Dermis microvascular lymphatic vessel endothelial cell (primary cell): ENCODE results near the gene BCLAF1. TPM values are rescaled to one million over a fixed set of nuclear protein-coding genes. Genes with fewer than 3 reads are reported as not detected.
A peak's percentile ranks its signal among the peaks of the same experiment; 100 is the strongest.

Experiments used
- DNase-seq, 2 donors: peaks; one replicate each; pipeline versions ENCODE4 v3.0.0 to v3.0.0-alpha.2; 2010; ENCODE audit warnings: low read depth in 2 of 2
- total RNA-seq: library from RNA; depleted of rRNA; stranded (reverse); fragments of >200 nt; gene quantifications from 2 replicates; pipeline ENCODE4 v1.2.1, GENCODE V29; 2014

Gene BCLAF1
- total RNA-seq, result 67.3 and 71.1 TPM in 2 replicates

GRCh38 chr6:136289579-136290409 lies at the start of gene BCLAF1:
TSS of gene BCLAF1 (minus strand) at chr6:136289846. CDS start at chr6:136279866, 9,980 bp downstream.
- DNase-seq, result peak; percentile 98 to 99

GRCh38 chr6:136338486-136338885 lies 48.8 kb upstream of the BCLAF1 start:
- DNase-seq, result no peak

GRCh38 chr6:136337606-136338005 lies 48.0 kb upstream of the BCLAF1 start:
- no peak for DNase-seq

GRCh38 chr6:136337121-136337520 lies 47.5 kb upstream of the BCLAF1 start:
- no peak for DNase-seq

- DNase-seq, result no peak
These were observed 46.2 kb upstream of the BCLAF1 start for GRCh38 chr6:136335736-136336363.

- no peak for DNase-seq
These were observed 45.2 kb upstream of the BCLAF1 start for GRCh38 chr6:136334853-136335252.

GRCh38 chr6:136334465-136334846 lies 44.8 kb upstream of the BCLAF1 start:
- no peak for DNase-seq

GRCh38 chr6:136333824-136334464 lies 44.3 kb upstream of the BCLAF1 start:
- no peak for DNase-seq

- DNase-seq, result no peak
These were observed 41.8 kb upstream of the BCLAF1 start for GRCh38 chr6:136331461-136331860.

- DNase-seq, result no peak
These were observed 41.0 kb upstream of the BCLAF1 start for GRCh38 chr6:136330634-136331033.

- DNase-seq, result peak; percentile 7 to 16
These were observed 36.5 kb upstream of the BCLAF1 start for GRCh38 chr6:136326038-136326553.

- DNase-seq, result no peak
These were observed 35.2 kb upstream of the BCLAF1 start for GRCh38 chr6:136324686-136325380.

- no peak for DNase-seq
These were observed 33.9 kb upstream of the BCLAF1 start for GRCh38 chr6:136323431-136324112.

GRCh38 chr6:136319732-136320131 lies 30.1 kb upstream of the BCLAF1 start:
- no peak for DNase-seq

GRCh38 chr6:136318676-136319075 lies 29.0 kb upstream of the BCLAF1 start:
- DNase-seq, result no peak

- DNase-seq, result no peak
These were observed 28.3 kb upstream of the BCLAF1 start for GRCh38 chr6:136317971-136318370.

- DNase-seq, result peak; percentile 66 to 73
These were observed 27.5 kb upstream of the BCLAF1 start for GRCh38 chr6:136317021-136317694.

- no peak for DNase-seq
These were observed 25.9 kb upstream of the BCLAF1 start for GRCh38 chr6:136315594-136315993.

- no peak for DNase-seq
These were observed 23.3 kb upstream of the BCLAF1 start for GRCh38 chr6:136312975-136313374.

- no peak for DNase-seq
These were observed 20.2 kb upstream of the BCLAF1 start for GRCh38 chr6:136309729-136310311.
